Measurements from ENCODE around the gene API5. TPM values are rescaled to one million over a fixed set of nuclear protein-coding genes. Genes with fewer than 3 reads are reported as not detected.
"Not testable (repeated sequence)": the region's sequence is repeated elsewhere in the genome, so short reads cannot be mapped to it uniquely, and the experiment has no call there.

Gene API5
- total RNA-seq, 1 experiment from 2014 or later = 100 TPM

- Mint-ChIP-seq H3K4me1 (ENCODE audit: insufficient read depth, unreplicated experiment) (no peaks in the 10 kb centered on the region), H3K27ac (ENCODE audit: low read depth, unreplicated experiment) (no peak overlapping the region), H3K27me3 (ENCODE audit: insufficient read depth, unreplicated experiment) (no peaks in the 10 kb centered on the region), H3K36me3 (ENCODE audit: insufficient read depth, unreplicated experiment) (peaks cover 64% of the 10 kb centered on the region), H3K9me3 (ENCODE audit: unreplicated experiment) (no peaks in the 10 kb centered on the region), H3K4me3 (ENCODE audit: unreplicated experiment) (no peak overlapping the region)
- intact Hi-C loops (cut with micrococcal nuclease) = no loop called here
- BruUV-seq (replicated peaks) = no TSS peak
- TF ChIP-seq CTCF (IDR thresholded peaks at IDR 0.05; ENCODE audit: unreplicated experiment) = no peak
- no peak for DNase-seq (ENCODE audit: unreplicated experiment)
- CTCF ChIA-PET = no interaction called here
- POLR2A ChIA-PET = interaction anchor here (0.7 kb wide), 1 partner anchor 12 kb away, joined by 3 read pairs; no protein-coding TSS in a partner anchor
Measured at GRCh38 chr11:43341159-43341558, 29.4 kb downstream of the API5 start.

- not testable (repeated sequence) for H3K27ac Mint-ChIP-seq (ENCODE audit: low read depth, unreplicated experiment)
- BruUV-seq (replicated peaks) = TSS peak; percentile 26
Measured at GRCh38 chr11:43351426-43351825, 39.6 kb downstream of the API5 start.

DNA sequence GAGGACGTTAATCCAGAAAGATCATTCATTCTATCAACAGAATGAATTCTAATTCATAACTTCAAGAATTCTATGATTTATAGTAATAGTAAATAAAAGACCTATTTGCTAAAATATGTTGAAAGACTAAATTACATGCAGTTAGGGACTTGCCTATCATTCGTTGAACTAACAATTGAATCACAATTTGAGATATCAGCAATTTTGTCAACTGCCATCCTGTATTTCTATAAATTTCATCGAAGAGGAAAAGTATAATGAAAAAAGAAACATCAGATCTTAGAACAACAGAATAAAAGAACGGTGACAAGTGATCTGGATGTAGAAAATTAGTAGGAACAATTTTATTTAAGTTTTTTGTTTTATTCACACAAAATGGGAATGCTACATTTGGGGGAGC lies 42.5 kb downstream of the API5 start:
- Mint-ChIP-seq H3K4me3 (ENCODE audit: unreplicated experiment) (no peak overlapping the region), H3K36me3 (ENCODE audit: insufficient read depth, unreplicated experiment) (no peaks in the 10 kb centered on the region), H3K27me3 (ENCODE audit: insufficient read depth, unreplicated experiment) (no peaks in the 10 kb centered on the region), H3K27ac (ENCODE audit: low read depth, unreplicated experiment) (no peak overlapping the region), H3K4me1 (ENCODE audit: insufficient read depth, unreplicated experiment) (peaks cover 11% of the 10 kb centered on the region), H3K9me3 (ENCODE audit: unreplicated experiment) (no peaks in the 10 kb centered on the region)
- intact Hi-C loops (cut with micrococcal nuclease) = no loop called here
- ChIA-PET CTCF (interaction anchor here (0.6 kb wide), 1 partner anchor 823 kb away, joined by 3 read pairs; no protein-coding TSS in a partner anchor), POLR2A (no interaction called here)
- TF ChIP-seq CTCF (IDR thresholded peaks at IDR 0.05; ENCODE audit: unreplicated experiment) = no peak
- no peak for DNase-seq (ENCODE audit: unreplicated experiment)
- BruUV-seq (replicated peaks) = no TSS peak

More at GRCh38 chr11:43351426-43351825, 39.6 kb downstream of the API5 start:
- H3K9me3 Mint-ChIP-seq (ENCODE audit: unreplicated experiment); H3K4me1 Mint-ChIP-seq (ENCODE audit: insufficient read depth, unreplicated experiment); intact Hi-C loops (cut with micrococcal nuclease); H3K27me3 Mint-ChIP-seq (ENCODE audit: insufficient read depth, unreplicated experiment); H3K36me3 Mint-ChIP-seq (ENCODE audit: insufficient read depth, unreplicated experiment); CTCF ChIA-PET; DNase-seq (ENCODE audit: unreplicated experiment): not testable (repeated sequence)
- POLR2A ChIA-PET = interaction anchor here (1.1 kb wide), 1 partner anchor 9 kb away, joined by 3 read pairs; no protein-coding TSS in a partner anchor
- H3K4me3 Mint-ChIP-seq (ENCODE audit: unreplicated experiment) = peak overlapping the region; percentile 69

DNA sequence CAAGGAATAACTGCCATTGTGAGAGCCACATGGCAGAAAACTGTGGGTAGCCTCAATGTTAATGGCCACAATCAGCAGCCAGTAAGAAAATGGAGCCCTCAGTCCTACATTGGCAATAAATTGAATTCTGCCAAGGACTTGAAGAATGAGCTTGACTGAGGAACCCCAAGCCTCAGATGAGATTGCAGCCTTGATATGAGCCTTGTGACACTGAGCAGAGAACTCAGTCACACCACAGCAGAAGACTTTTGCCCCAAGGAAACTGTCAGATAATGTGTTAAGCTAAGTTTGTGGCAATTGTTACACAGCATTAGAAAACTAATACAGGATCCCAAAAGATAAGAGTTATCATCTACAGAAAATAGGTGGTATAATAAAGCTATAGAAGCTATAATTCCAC lies 44.5 kb downstream of the API5 start:
- Mint-ChIP-seq H3K36me3 (ENCODE audit: insufficient read depth, unreplicated experiment) (no peaks in the 10 kb centered on the region), H3K9me3 (ENCODE audit: unreplicated experiment) (no peaks in the 10 kb centered on the region), H3K27me3 (ENCODE audit: insufficient read depth, unreplicated experiment) (no peaks in the 10 kb centered on the region), H3K4me1 (ENCODE audit: insufficient read depth, unreplicated experiment) (peaks cover 11% of the 10 kb centered on the region), H3K4me3 (ENCODE audit: unreplicated experiment) (no peak overlapping the region), H3K27ac (ENCODE audit: low read depth, unreplicated experiment) (no peak overlapping the region)
- TF ChIP-seq CTCF (IDR thresholded peaks at IDR 0.05; ENCODE audit: unreplicated experiment) = no peak
- DNase-seq (ENCODE audit: unreplicated experiment) = no peak
- CTCF ChIA-PET = interaction anchor here (1.4 kb wide), 2 partner anchors 21 to 41 kb away, joined by 3 to 4 read pairs; no protein-coding TSS in a partner anchor
- POLR2A ChIA-PET = no interaction called here
- no TSS peak for BruUV-seq (replicated peaks)
- intact Hi-C loops (cut with micrococcal nuclease) = no loop called here

Data from MCF 10A (cell line).